GM10266 (cell line): Measurements from ENCODE around the gene TBX21.

Experiments used
- DNase-seq: peaks from one replicate; pipeline ENCODE4 v3.0.0; 2012; ENCODE audit errors: extremely low spot score
- CTCF ChIP-seq: IDR thresholded peaks from 2 replicates; pipeline ENCODE4 v1.5.1; 2012; ENCODE audit warnings: mild to moderate bottlenecking, low read depth; ENCODE audit not compliant: control insufficient read depth, insufficient read depth; ENCODE audit errors: missing control alignments

The TBX21 gene

GRCh38 chr17:47704736-47705135, 28.3 kb upstream of the TBX21 start:
- no peak for DNase-seq
- no peak for TF ChIP-seq CTCF

- DNase-seq = no peak
These were observed 27.2 kb upstream of the TBX21 start for GRCh38 chr17:47705536-47706530.

GRCh38 chr17:47707056-47707804, 25.8 kb upstream of the TBX21 start:
- no peak for DNase-seq
- TF ChIP-seq CTCF = no peak

More at GRCh38 chr17:47705536-47706530, 27.2 kb upstream of the TBX21 start:
- TF ChIP-seq CTCF = no peak

GRCh38 chr17:47707884-47708283, 25.2 kb upstream of the TBX21 start:
- no peak for TF ChIP-seq CTCF
- DNase-seq = no peak

- no peak for DNase-seq
- TF ChIP-seq CTCF = no peak
These were observed 24.6 kb upstream of the TBX21 start for GRCh38 chr17:47708312-47708863.

- no peak for TF ChIP-seq CTCF
These were observed 24.0 kb upstream of the TBX21 start for GRCh38 chr17:47708864-47709541.

More at GRCh38 chr17:47708864-47709541, 24.0 kb upstream of the TBX21 start:
- no peak for DNase-seq
